Measurements from ENCODE around the gene PPM1B. TPM values are rescaled to one million over a fixed set of nuclear protein-coding genes. Genes with fewer than 3 reads are reported as not detected.
"Not testable (repeated sequence)": the region's sequence is repeated elsewhere in the genome, so short reads cannot be mapped to it uniquely, and the experiment has no call there.

PPM1B gene
- total RNA-seq, 4 donors from 2014 or later = 28.3 to 63.9 (median 37.9) TPM

DNA sequence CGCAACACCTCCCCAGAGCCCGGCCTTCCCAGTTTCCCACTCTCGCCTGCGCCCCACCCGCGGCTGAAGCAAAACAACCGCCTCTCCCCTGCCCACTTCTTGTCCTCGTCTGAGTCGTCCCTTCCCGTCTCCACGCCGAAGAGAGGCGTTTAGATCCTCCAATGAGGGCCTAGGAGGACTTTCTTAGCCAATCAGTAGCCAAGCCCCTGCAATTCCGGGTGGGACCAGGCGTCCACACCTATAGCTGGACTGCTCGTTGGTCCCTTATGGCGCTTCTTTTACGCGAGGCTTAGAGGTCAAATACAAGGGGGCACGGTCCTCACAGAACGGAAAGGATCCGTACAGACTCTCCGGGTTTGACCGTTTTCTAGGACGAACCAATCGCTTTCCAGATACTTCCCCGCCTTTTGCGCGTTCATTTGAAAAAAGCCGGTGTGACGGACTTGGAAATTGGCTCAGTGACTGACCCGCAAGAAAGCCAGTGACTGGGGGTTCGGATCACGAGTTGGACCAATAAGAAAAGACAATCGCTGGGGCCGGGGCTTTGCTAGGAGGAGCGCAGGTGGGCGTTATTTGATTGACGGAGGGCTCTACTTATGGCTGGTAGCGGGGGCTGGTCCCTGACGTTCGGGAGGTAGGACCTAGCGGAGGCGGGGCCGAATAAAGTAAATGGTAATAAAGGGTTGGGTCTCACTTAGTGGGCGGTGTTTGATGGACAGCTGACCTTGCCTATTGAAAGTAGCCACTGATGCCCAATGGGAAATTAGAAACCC lies 581 bp upstream of the PPM1B start:
- H3K4me3 ChIP-seq = peak overlapping the region; percentile 95
- under 1% methylated on average over 41 of the region's 46 CpGs for WGBS
- H3K27me3 ChIP-seq = no peaks in the 10 kb centered on the region

DNA sequence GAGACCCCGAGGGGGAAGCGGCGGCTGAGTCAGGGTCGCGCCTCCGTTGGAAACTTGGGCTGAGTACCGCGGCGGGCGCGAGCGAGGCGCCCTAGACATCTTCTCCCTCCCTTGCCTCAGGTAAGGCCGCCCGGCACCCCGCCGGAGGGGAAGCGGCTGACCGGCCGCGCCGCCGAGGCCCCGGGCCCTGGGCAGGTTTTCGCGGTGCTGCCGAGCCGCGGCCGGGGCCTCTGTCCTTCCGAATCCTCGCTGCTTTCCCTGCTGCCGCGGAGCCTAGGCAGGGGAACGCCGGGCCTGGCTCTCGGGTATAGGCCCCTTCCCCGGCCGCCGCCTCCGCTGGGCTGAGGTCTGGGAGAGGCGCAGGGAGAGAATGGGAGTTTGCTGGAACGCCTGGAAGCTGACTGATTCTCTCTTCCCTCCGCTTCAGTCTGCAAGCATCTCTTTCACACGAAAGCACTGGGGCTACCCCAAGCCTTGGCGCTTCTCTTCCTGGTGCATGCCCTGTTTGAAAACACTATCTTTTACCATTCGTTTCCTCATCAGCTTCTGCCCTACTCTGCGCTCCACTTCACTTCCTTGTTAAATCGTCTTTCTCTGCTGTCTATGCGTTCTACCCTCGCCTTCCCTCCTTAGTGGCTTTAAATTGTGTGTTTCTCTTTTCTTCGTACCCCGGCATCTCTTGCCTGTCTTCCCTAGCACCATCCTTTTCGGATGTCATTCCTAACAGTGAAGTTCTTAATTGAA lies 652 bp downstream of the PPM1B start:
- no peak for DNase-seq (ENCODE audit: low spot score in 2 of 2)
- no peak for TF ChIP-seq POLR2AphosphoS5 (IDR thresholded peaks at IDR 0.05)
- no peak for TF ChIP-seq POLR2A (IDR thresholded peaks at IDR 0.05)
- no peak for TF ChIP-seq EP300 (IDR thresholded peaks at IDR 0.05)
- TF ChIP-seq, protein P1, sequence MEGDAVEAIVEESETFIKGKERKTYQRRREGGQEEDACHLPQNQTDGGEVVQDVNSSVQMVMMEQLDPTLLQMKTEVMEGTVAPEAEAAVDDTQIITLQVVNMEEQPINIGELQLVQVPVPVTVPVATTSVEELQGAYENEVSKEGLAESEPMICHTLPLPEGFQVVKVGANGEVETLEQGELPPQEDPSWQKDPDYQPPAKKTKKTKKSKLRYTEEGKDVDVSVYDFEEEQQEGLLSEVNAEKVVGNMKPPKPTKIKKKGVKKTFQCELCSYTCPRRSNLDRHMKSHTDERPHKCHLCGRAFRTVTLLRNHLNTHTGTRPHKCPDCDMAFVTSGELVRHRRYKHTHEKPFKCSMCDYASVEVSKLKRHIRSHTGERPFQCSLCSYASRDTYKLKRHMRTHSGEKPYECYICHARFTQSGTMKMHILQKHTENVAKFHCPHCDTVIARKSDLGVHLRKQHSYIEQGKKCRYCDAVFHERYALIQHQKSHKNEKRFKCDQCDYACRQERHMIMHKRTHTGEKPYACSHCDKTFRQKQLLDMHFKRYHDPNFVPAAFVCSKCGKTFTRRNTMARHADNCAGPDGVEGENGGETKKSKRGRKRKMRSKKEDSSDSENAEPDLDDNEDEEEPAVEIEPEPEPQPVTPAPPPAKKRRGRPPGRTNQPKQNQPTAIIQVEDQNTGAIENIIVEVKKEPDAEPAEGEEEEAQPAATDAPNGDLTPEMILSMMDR (IDR thresholded peaks at IDR 0.05) = no peak
- H3K27ac ChIP-seq = peak overlapping the region; percentile 97
- H3K4me3 ChIP-seq = peak overlapping the region; percentile 95
- H3K36me3 ChIP-seq = no peaks in the 10 kb centered on the region
- WGBS = 0% methylated on average over 26 of the region's 54 CpGs
- peaks cover 30% of the 10 kb centered on the region for H3K4me1 ChIP-seq
- no peaks in the 10 kb centered on the region for H3K27me3 ChIP-seq
- H3K9me3 ChIP-seq = no peaks in the 10 kb centered on the region

More for the DNA sequence above, 581 bp upstream of the PPM1B start:
- DNase-seq (ENCODE audit: low spot score in 2 of 2) = peak; percentile 100
- Histone ChIP-seq H3K9me3 (no peaks in the 10 kb centered on the region), H3K27ac (peak overlapping the region; percentile 98), H3K36me3 (no peaks in the 10 kb centered on the region), H3K4me1 (peaks cover 23% of the 10 kb centered on the region)
- TF ChIP-seq POLR2A (IDR thresholded peaks at IDR 0.05) (peak in 1 of 2 donors; percentile 21), EP300 (IDR thresholded peaks at IDR 0.05) (no peak), POLR2AphosphoS5 (IDR thresholded peaks at IDR 0.05) (peak in 2 of 3 donors; percentile 51 to 76)
- TF ChIP-seq, protein P1 (IDR thresholded peaks at IDR 0.05) = no peak

DNA sequence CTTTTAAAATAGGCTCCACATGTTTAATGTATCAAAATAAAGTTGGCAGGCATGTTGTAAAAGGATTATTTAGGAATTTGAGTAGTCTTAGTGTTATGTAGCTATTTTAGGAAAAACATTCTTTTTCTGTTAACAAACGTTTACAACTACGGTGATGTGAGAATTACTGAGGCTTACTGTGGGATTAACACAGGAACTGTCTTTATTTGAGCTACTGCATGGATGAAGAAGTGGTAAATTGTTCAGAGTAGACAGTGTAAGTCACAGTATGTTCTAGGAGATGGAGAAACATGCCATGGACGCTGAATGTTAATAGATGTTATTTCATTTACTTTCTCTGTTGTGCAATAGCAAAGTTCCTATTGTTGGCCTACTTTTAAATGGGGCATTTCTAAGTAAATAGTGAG lies 1.6 kb downstream of the PPM1B start:
- Histone ChIP-seq H3K9me3 (no peaks in the 10 kb centered on the region), H3K4me3 (peak overlapping the region; percentile 95), H3K4me1 (peaks cover 30% of the 10 kb centered on the region), H3K27ac (peak overlapping the region; percentile 97), H3K27me3 (no peaks in the 10 kb centered on the region), H3K36me3 (no peaks in the 10 kb centered on the region)
- DNase-seq (ENCODE audit: low spot score in 2 of 2) = no peak
- WGBS = 1% methylated on average over 3 of the region's 3 CpGs
- TF ChIP-seq POLR2A (IDR thresholded peaks at IDR 0.05) (peak in 1 of 2 donors; percentile 57), EP300 (IDR thresholded peaks at IDR 0.05) (no peak), POLR2AphosphoS5 (IDR thresholded peaks at IDR 0.05) (peak in 1 of 3 donors; percentile 40)
- TF ChIP-seq, protein P1 (IDR thresholded peaks at IDR 0.05) = no peak

DNA sequence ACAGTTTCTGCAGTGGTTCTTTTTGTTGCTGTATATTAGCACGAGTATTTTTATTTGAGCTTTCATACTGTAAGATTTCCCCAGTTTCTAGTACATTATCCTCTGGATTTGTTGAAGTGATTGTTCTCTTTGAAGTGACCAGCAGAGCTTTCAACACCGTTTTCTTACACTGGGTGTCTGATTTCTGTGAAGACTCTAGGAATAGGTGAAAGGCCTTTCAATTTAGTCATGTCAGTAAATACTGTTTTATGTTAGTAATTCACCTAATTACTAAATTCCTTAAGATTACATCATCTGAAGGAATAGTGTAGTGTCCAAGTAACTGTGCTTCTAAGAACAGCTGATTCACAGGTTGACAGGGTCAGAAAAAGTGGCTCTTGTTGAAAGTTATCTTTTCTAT lies 2.3 kb downstream of the PPM1B start:
- H3K27me3 ChIP-seq = no peaks in the 10 kb centered on the region
- H3K4me1 ChIP-seq = peaks cover 30% of the 10 kb centered on the region
- H3K9me3 ChIP-seq = no peaks in the 10 kb centered on the region
- no peak for DNase-seq (ENCODE audit: low spot score in 2 of 2)
- H3K27ac ChIP-seq = no peak overlapping the region
- no peak for TF ChIP-seq POLR2AphosphoS5 (IDR thresholded peaks at IDR 0.05)
- TF ChIP-seq, protein P1 (IDR thresholded peaks at IDR 0.05) = no peak
- TF ChIP-seq EP300 (IDR thresholded peaks at IDR 0.05) = no peak
- TF ChIP-seq POLR2A (IDR thresholded peaks at IDR 0.05) = no peak
- 17% methylated on average over 2 of the region's 2 CpGs for WGBS
- no peaks in the 10 kb centered on the region for H3K36me3 ChIP-seq
- H3K4me3 ChIP-seq = peak overlapping the region; percentile 95

DNA sequence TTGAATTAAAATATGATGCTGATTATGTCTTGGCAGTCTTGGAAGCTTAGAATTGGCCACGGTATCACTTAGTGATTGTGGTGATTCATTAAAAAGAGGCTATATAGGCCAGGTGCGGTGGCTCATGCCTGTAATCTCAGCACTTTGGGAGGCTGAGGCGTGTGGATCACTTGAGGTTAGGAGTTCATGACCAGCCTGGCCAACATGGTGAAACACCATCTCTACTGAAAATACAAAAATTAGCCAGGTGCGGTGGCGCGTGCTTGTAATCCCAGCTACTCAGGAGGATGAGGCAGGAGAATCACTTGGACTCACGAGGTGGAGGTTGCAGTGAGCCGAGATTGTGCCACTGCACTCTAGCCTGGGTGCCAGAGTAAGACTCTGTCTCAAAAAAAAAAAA lies 2.8 kb downstream of the PPM1B start:
- H3K36me3 ChIP-seq; H3K27ac ChIP-seq; DNase-seq (ENCODE audit: low spot score in 2 of 2); H3K9me3 ChIP-seq; H3K27me3 ChIP-seq: not testable (repeated sequence)
- Histone ChIP-seq H3K4me3 (peak overlapping the region; percentile 95), H3K4me1 (peaks cover 34% of the 10 kb centered on the region)
- 75% methylated on average over 8 of the region's 8 CpGs for WGBS
